Endothelial cell of umbilical vein (primary cell): ENCODE results near the gene BCR. TPM values are rescaled to one million over a fixed set of nuclear protein-coding genes. Genes with fewer than 3 reads are reported as not detected.
A peak's percentile ranks its signal among the peaks of the same experiment; 100 is the strongest.

Experiments used
- BruUV-seq: library from RNA; stranded (reverse); fragments of 400-500 nt; replicated peaks from 2 replicates; lab custom pipeline; 2021; lab: Mats Ljungman, UMichigan
- CTCF ChIA-PET: fragments of 300-600, 350-600 bp; sonication (Branson Sonifier 250); formaldehyde crosslinking; loops from one replicate; lab custom pipeline; 2021; ENCODE audit warnings: antibody characterized with exemption, inconsistent platforms; lab: Charles Lee
- POLR2A ChIA-PET: fragments of 300-600, 350-600 bp; sonication (Branson Sonifier 250); formaldehyde crosslinking; loops from one replicate; lab custom pipeline; 2021; ENCODE audit warnings: antibody characterized with exemption, inconsistent platforms; lab: Charles Lee
- DNase-seq: peaks from one replicate; pipeline ENCODE4 v3.0.0-alpha.2; 2011; ENCODE audit warnings: low read depth, low spot score
- FAIRE-seq: peaks from 2 replicates; lab custom pipeline; 2011; peaks lifted over from hg19 to GRCh38; lab: Jason Lieb, UNC
- H2AFZ ChIP-seq: 2 replicates; pipeline ENCODE4 v1.6.0; 2012; ENCODE audit warnings: low read depth, low read length, control low read depth, inconsistent platforms
- H3K27ac ChIP-seq: 2 replicates; pipeline ENCODE4 v1.5.1; 2011; ENCODE audit warnings: low read depth, mild to moderate bottlenecking, control low read depth, low read length, moderate library complexity; ENCODE audit not compliant: insufficient read depth
- H3K27me3 ChIP-seq, 2 experiments: 2 replicates each; pipeline versions ENCODE4 v1.6.0 to v1.6.1; 2011; ENCODE audit warnings: low read length in 2 of 2, mixed read lengths in 1 of 2; ENCODE audit not compliant: control insufficient read depth in 2 of 2, insufficient read depth in 2 of 2
- H3K36me3 ChIP-seq, 2 experiments: 2 replicates in 1 of 2; 3 replicates in 1 of 2; pipeline ENCODE4 v1.5.1; 2011; ENCODE audit warnings: low read length in 2 of 2, mild to moderate bottlenecking in 1 of 2, moderate library complexity in 1 of 2; ENCODE audit not compliant: control insufficient read depth in 2 of 2, insufficient read depth in 2 of 2; ENCODE audit errors: extremely low read depth in 1 of 2
- H3K4me1 ChIP-seq: 3 replicates; pipeline ENCODE4 v1.5.1; 2011; ENCODE audit warnings: mild to moderate bottlenecking, low read length; ENCODE audit not compliant: control insufficient read depth, insufficient read depth; ENCODE audit errors: extremely low read depth
- H3K4me2 ChIP-seq: 2 replicates; pipeline ENCODE4 v1.6.1; 2011; ENCODE audit warnings: low read length, control low read depth, mixed read lengths; ENCODE audit not compliant: insufficient read depth
- H3K4me3 ChIP-seq, 3 experiments: fragments of 200-600 bp in 1 of 3; sonication (generic), shearing (Covaris generic) in 1 of 3; replicated peaks in 1 of 3; 2 replicates each; pipeline ENCODE4 v1.5.1; 2011 to 2016; ENCODE audit warnings: control low read depth in 3 of 3, low read length in 3 of 3, mild to moderate bottlenecking in 2 of 3, inconsistent platforms in 1 of 3, low read depth in 1 of 3, moderate library complexity in 1 of 3; ENCODE audit not compliant: insufficient read depth in 1 of 3
- H3K79me2 ChIP-seq: 2 replicates; pipeline ENCODE4 v1.6.0; 2012; ENCODE audit warnings: low read length, inconsistent platforms; ENCODE audit not compliant: control insufficient read depth, insufficient read depth
- H3K9ac ChIP-seq: replicated peaks from 2 replicates; pipeline ENCODE3; 2011; ENCODE audit warnings: low read length, control low read depth; ENCODE audit not compliant: insufficient read depth; ENCODE audit errors: extremely low read depth
- H3K9me1 ChIP-seq: replicated peaks from 3 replicates; pipeline ENCODE4 v1.6.0; 2011; ENCODE audit warnings: mild to moderate bottlenecking, low read length; ENCODE audit not compliant: control insufficient read depth, insufficient read depth; ENCODE audit errors: extremely low read depth
- H3K9me3 ChIP-seq: replicated peaks from 2 replicates; pipeline ENCODE4 v1.5.1; 2012; ENCODE audit warnings: low read length, inconsistent platforms; ENCODE audit not compliant: control insufficient read depth, insufficient read depth
- H4K20me1 ChIP-seq: replicated peaks from 2 replicates; pipeline ENCODE3; 2011; ENCODE audit warnings: mild to moderate bottlenecking, low read length; ENCODE audit not compliant: control insufficient read depth, insufficient read depth; ENCODE audit errors: extremely low read depth
- EZH2 ChIP-seq: IDR thresholded peaks from 2 replicates; pipeline ENCODE4 v1.6.1; 2012; ENCODE audit warnings: borderline replicate concordance, low read depth, mild to moderate bottlenecking, moderate library complexity, low read length, inconsistent platforms; ENCODE audit not compliant: severe bottlenecking
- MYC ChIP-seq: IDR thresholded peaks from one replicate; pipeline ENCODE4 v1.6.1; 2011; ENCODE audit warnings: mild to moderate bottlenecking, low read depth, low read length
- POLR2A ChIP-seq: IDR thresholded peaks from 2 replicates; pipeline ENCODE4 v1.6.1; 2012; ENCODE audit warnings: low read depth, mild to moderate bottlenecking, control low read depth, low read length
- POLR2AphosphoS5 ChIP-seq: IDR thresholded peaks from 2 replicates; pipeline ENCODE4 v1.6.1; 2012; ENCODE audit warnings: low read depth, mild to moderate bottlenecking, control low read depth, low read length, moderate library complexity; ENCODE audit not compliant: insufficient read depth
- dilution Hi-C: fragments of 300-500 bp; cut with MboI; formaldehyde crosslinking; loops from one replicate; pipeline ENCODE4 v1.15.0; 2019; ENCODE audit warnings: low sequenced_read_pairs; ENCODE audit not compliant: extremely low pct_ligation_motif_present
- intact Hi-C: fragments of 100-400 bp; cut with micrococcal nuclease; formaldehyde crosslinking; loops from one replicate; pipeline ENCODE4 v1.10.0; 2022
- polyA plus RNA-seq, 4 experiments: library from polyadenylated mRNA; depleted of rRNA in 3 of 4; stranded (reverse) in 3 of 4; unstranded in 1 of 4; fragments of >200 nt; gene quantifications; 2 replicates each; pipeline versions ENCODE4 v1.2.1 to v1.2.3, GENCODE V29; 2011 to 2012; ENCODE audit warnings: missing spikeins in 1 of 4
- total RNA-seq: library from RNA; stranded (reverse); gene quantifications from 2 replicates; pipeline ENCODE4 v1.2.3, GENCODE V29; 2021

BCR gene
- total and polyA plus RNA-seq, 2 donors (not counting 3 experiments of a cell fraction or from before 2014, with no cell fraction given) = 129 to 141 TPM

DNA sequence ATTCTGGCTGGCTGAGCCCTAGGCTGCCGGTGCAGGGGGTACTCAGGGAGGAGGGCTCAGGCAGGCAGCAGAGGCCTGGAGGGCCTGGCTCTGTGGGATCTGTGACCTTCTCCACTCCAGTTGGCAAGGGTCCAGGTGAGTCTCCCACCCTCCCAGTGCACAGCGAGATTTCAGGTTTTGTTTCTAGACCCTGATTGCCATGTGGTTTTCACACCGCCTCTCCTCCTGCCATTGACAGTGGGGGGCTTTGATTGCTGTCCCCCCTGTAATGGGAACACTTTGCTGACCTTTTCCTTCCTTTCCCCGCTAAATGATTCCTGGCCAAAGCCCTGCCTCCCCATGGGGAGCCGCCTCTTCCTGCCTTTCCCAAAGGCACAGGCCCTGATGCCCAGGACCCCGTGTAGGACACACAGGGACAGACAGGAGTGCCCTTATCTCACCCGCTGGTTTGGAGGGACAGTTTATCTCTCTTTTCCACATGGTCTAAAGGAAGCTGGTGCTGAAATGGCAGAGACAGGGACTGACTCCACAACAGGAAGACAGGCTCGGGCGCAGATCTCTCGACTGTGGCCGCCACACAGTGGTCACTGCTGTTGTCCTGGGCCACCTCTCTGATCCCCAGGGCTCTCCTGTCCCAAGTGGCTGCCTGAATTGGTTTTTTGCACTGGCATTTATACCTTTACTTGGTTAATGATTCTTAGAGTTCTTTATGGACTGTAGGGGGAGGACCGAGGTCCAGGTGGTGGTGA lies 43.4 kb downstream of the BCR start:
- peak; percentile 58 for DNase-seq
- intact Hi-C loops (no loop called here), dilution Hi-C loops (no loop called here)
- Histone ChIP-seq H2AFZ (no peak overlapping the region), H3K27me3 (no peaks in the 10 kb centered on the region), H3K4me2 (peak overlapping the region; percentile 33), H3K9me3 (no peaks in the 10 kb centered on the region), H3K9me1 (no peaks in the 10 kb centered on the region), H3K79me2 (peaks cover 92% of the 10 kb centered on the region), H3K9ac (peak overlapping the region; percentile 40), H3K4me3 (no peak overlapping the region), H3K27ac (peak overlapping the region; percentile 69), H3K4me1 (peaks cover 84% of the 10 kb centered on the region), H3K36me3 (no peaks in the 10 kb centered on the region), H4K20me1 (no peaks in the 10 kb centered on the region)
- ChIA-PET CTCF (interaction anchor here (0.9 to 4.5 kb wide), 2 partner anchors 8 to 58 kb away, joined by 3 to 29 read pairs; no protein-coding TSS in a partner anchor), POLR2A (no interaction called here)
- TF ChIP-seq POLR2A = no peak
- TF ChIP-seq EZH2 = no peak
- TF ChIP-seq POLR2AphosphoS5 = peak; percentile 1
- BruUV-seq = no TSS peak
- FAIRE-seq = peak; percentile 64

DNA sequence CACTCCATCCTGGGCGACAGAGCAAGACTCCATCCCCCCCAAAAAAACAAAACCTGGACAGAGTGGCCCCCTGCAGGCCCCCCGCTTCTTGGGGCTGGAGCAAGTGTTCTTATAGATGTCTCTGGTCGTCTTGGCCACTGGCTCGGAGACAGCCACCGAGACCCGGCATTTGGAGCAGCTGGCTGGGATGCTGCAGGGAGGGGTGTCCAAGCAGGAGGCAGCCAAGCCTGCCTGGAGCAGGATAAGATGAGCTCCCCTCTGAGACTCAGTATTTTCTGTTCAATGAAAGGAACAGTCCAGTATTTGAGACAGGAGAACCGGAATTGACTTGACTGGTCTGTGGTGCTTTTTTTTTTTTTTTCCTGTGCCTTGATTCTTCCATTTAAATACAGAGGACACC lies 44.5 kb downstream of the BCR start:
- ChIA-PET CTCF (interaction anchor here (0.6 to 4.5 kb wide), 7 partner anchors 9 to 57 kb away, joined by 3 to 29 read pairs (median 7); no protein-coding TSS in a partner anchor), POLR2A (no interaction called here)
- no peak for TF ChIP-seq MYC
- Histone ChIP-seq H3K4me1 (peaks cover 73% of the 10 kb centered on the region), H3K9ac (no peak overlapping the region), H3K4me3 (no peak overlapping the region), H3K4me2 (no peak overlapping the region), H3K9me3 (no peaks in the 10 kb centered on the region), H2AFZ (no peak overlapping the region), H3K36me3 (no peaks in the 10 kb centered on the region), H3K79me2 (peaks cover 93% of the 10 kb centered on the region), H4K20me1 (no peaks in the 10 kb centered on the region), H3K27me3 (no peaks in the 10 kb centered on the region), H3K9me1 (no peaks in the 10 kb centered on the region), H3K27ac (peak overlapping the region; percentile 87)
- DNase-seq (no peak), FAIRE-seq (no peak)
- no TSS peak for BruUV-seq
- dilution Hi-C loops = no loop called here
- intact Hi-C loops = no loop called here
